Astrocyte (in vitro differentiated cells and primary cell): Measurements from ENCODE around the gene CHRNA5.

Experiments
- CTCF ChIP-seq: IDR thresholded peaks from 2 replicates; pipeline ENCODE4 v1.5.1; 2011; ENCODE audit warnings: low read depth, mild to moderate bottlenecking, inconsistent platforms, low read length, moderate library complexity; ENCODE audit not compliant: insufficient read depth
- EZH2 ChIP-seq: IDR thresholded peaks from 2 replicates; pipeline ENCODE4 v1.6.1; 2012; ENCODE audit warnings: mild to moderate bottlenecking, low read length, inconsistent platforms; ENCODE audit not compliant: insufficient read depth

GRCh38 chr15:78536134-78536533, 29.2 kb upstream of the CHRNA5 start:
- TF ChIP-seq EZH2: no peak
- no peak for TF ChIP-seq CTCF
